NCI-H1092 (cell line): ENCODE data around the gene ADPRH.

Experiments
- DNase-seq: peaks from one replicate; lab custom pipeline; 2025; lab: John Stamatoyannopoulos, UW

Gene ADPRH

DNA sequence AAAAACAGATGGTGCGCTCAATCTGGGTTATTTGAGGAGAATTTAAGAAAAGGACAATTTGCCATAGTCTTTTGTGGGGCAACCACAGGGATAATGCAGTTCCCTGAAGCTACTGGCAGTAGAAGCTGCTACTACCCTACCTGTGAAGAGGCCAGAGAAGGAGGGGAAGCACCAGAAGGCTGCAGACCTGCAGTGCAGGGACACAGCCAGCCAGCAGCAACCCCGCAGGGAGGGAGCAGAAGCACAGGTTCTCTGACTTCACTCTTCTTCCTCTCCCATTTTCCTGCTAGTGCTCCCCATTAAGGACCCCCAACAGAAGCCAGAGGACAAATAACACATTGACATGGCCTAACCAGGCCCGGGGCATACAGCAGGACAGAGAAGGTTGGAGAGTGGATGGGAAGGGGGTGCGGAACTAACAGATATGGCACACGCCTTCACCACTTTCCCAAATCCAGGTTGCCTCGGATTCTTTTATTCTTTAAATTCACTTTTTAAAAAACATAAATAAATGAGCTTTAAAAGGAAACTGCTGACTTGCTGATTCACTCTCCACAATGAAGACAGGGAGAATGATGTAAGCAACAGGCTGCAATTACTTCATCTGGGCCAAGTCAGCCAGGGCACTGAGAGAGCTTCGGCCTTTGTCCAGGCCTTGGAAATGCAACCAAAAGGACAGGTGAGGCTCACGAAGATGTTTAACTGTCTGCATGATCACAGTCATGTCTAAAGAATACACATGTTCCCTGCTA is 51.0 kb downstream of the ADPRH start:
- no peak for DNase-seq

DNA sequence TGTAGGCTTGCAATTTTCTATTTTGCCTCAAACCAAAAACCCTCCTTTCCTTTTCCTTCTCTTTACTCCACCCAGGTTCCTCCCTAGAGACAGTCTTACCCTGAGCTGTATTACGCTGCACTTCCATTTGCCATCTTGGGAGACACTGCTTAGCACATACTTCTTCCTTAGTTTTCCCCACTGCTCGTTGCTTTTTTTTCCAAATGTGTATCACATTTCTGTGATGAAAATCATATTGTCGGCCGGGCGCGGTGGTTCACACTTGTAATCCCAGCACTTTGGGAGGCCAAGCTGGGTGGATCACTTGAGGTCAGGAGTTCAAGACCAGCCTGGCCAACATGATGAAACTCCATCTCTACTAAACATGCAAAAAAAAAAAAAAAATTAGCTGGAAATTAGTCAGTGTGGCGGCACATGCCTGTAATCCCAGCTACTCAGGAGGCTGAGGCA is 51.6 kb downstream of the ADPRH start:
- DNase-seq, result no peak

DNA sequence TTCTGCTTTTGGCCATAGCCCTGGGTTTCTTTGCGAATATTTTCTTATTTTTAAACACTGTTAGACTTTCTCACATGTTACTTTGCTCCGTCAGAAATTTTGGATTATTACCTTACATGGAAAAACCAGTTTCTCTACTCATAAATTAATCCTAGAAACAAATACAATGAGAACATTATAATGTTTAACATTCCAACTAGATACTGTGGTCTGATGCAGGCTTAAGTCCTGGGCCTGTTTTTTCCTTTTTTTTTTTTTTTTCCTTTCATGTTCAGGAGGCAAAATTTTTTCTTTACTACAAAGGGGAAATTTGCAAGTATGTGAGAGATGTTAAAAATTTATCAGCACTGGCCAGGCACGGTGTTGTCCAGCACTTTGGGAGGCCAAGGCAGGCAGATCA is 52.2 kb downstream of the ADPRH start:
- no peak for DNase-seq

DNA sequence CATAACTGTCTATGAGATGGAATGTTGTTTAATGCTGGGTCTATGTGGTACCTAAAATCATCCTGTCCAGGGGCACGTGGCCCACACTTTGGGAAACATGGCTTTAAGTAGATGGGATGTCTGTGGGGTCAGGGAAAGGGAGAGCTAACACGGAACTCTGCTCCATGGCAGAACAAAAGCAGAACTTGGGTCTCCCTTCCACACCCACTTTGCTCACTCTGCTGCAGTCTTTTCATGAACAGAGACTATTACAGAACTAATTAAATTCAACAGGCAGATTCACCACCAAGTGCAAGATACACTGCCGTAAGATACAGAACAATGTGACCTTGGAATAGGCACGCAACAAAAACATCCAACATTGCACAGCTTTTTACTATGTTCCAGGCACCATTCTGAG is 52.9 kb downstream of the ADPRH start:
- no peak for DNase-seq

DNA sequence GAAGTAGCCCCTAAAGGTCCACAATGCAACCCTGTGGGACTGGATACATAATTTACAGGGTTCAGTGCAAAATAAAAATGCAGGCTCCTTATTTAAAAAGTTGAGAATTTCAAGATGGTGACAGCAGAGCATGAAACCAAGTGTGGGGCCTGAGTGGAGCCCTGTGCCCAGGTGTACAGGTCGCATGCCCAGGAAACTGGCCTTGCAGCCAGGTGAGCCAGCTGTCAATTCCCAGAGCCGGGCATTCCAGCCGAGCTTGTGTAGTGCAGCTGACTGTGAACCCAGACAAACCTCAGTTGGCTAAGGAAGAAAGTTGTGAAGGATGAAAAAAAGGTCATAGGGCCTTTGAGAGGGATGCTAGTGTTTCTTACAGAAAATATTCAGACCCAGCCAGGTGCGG is 53.5 kb downstream of the ADPRH start:
- no peak for DNase-seq

DNA sequence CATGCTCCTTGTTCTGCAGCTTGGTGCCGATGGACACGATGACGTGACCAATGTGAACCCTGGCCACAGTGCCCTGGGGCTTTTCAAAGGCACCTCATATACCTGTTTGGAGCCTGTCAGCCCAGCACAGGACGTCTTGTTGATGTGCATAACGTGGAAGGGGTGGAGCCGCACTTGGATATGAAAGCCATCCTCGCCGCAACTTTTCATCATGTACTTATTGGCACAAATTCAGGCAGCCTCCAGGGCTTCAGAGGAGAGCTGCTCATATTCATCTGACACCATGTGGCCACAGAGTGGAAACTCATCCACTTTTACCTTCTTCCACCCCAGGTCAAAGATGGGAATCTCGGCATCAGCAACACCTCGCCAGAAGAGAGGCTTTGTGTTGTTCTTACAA is 56.4 kb downstream of the ADPRH start:
- DNase-seq, result no peak

DNA sequence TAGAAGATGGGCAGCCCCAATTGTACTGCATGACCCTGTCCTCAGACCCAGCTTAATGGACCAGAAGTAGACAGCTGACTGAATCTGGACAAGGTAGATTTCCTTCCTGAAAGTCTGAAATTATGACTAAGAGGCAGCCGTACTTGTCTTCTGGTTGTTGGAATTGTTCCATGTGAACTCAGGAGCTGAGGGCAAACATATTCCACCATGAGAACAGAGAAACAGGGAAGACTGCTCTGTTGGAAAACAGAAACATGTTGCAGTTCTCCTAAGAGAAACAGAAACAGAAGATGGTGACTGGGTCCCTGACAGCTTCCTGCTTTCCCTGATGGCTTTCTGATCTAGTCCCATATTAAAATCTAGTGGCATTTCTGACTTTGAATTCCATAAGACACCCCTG is 57.0 kb downstream of the ADPRH start:
- DNase-seq, result no peak

DNA sequence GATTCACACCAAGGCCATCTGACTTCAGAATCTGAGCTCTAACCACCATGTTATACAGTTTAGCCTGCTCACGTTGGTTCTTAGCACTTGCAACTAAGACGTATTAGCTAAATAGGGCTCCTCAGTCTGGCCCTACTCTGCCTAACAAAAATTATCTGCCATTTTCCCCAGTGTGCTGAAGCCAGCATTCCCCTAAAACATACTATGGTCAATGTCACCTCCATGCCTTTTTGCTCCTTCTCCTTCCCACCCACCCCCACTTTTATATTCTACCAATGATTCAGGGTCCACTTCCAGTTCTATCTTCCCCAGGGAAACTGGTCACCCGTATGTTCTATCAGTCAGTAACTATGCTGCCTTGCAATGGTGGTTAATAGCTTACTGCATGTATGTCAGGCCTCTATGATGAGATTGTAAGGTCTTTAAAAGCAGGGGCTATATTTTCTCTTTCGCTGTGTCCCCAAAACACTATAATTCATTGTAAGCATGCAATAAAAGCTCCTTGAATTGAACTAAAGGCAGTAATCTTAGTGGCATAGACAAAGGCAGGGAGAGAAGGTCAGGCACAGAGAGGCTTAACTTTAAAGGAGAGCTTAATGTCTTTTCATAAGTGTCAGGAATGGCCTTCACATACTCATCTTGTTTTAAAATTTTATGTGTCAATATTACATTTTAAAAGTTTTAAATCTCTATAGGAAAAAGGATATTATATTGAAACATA is 57.8 kb downstream of the ADPRH start:
- DNase-seq, result no peak

DNA sequence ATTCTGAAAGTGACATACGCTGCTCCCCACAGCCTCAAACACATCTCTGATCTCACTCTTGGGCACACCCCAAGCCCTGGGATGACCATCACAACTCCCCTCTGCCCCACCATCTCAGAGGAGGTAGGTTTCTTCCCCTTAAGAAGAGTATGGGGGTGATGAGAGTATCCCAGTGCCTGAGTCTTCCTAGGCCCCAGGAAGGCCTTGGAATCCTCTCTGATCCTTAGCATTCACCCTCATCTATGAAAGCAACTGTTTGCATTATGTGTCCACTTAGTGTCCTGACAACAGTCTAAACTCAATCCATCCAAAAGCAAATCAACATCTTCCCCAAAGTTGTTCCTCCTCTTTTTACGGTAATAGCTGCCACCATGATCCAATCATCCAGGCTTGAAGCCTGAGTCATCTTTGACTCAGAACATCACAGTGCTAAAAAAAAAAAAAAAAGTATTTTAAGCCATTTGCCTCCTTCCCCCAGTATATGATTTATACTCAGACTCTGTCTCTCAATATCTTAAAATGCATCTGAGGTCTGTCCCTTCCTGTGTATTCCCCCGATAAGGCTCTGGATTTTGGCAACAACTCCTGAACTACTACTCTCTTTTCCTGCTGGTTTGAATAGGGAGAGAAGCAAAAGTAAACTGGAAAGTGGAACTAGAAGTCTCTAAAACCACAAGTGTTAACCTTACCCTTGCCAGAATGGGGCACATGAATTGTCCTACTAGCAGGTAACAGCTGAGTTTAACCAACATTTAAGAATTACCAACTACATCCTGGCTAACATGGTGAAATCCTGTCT is 58.6 kb downstream of the ADPRH start:
- no peak for DNase-seq
